GM18517 (cell line): Measurements from ENCODE around the gene HTR1D.

Source experiments
- ATAC-seq: cut with Tn5 transposase; IDR thresholded peaks from one replicate; pipeline ENCODE4 v1.9.1; 2021; ENCODE audit warnings: mild to moderate bottlenecking, moderate library complexity; ENCODE audit not compliant: unreplicated experiment

HTR1D gene

DNA sequence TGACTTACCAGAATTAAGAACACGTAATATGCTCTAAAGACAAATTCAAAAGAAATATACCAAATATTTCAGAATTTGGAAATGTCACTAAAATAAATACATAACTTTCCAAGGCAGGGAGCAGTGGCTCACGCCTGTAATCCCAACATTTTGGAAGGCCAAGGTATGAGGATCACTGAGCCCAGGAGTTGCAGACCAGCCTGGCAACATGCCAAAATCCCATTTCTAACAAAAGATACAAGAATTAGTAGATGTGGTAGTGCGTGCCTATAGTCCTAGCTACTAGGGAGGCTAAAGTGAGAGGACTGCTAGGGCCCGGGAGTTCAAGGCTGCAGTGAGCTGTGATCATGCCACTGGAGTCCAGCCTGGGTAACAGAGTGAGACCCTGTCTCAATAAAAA is 60.4 kb downstream of the HTR1D start:
- no peak for ATAC-seq

DNA sequence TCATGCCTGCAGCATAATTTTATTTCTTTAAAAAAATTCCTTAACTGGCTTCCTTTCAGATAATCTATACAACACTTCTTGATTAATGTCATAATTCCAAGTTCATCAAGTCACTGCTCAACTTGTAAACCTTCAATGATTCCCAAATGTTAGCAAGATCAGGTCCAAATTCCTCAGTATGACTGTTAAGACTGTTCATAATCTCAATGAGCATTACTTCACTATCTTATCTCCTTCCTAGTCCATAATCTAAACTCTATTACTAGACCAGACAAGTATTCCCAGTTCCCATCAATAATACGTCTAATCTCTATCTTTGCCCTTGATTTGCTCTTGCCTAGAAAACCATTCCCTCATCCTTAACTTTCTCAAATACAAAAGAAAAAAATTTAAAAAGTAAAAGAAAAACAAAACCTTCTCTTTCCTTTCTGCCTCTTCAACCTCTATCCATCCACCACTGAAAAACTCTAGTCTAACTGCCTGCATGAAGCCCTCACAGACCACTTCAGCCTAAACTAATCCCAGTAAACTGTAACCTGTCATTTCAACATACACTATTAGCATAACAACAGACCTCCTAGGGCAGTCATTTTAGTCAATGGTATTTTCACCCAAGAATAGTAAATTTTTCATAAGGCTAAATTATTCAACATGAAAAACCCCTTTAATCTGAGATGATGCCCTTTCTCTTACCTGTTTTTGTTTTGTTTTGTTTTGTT is 64.2 kb downstream of the HTR1D start:
- no peak for ATAC-seq

DNA sequence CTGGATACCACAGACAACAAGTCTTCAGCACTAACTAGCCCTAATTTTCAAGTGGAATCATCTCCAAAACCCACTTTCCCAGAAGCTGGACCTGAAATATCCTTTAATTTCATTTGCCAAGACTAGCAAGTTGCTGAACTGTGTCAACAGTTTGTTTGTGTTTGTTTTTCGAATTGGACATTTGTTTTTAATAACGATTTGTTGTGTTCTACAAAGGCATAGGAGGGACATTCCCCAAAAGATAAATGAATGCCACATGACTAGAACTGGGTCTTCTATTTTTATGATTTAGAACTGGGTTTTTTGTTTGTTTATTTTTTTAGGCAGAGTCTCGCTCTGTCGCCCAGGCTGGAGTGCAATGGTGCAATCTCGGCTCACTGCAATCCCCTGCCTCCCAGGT is 66.6 kb downstream of the HTR1D start:
- ATAC-seq: no peak

DNA sequence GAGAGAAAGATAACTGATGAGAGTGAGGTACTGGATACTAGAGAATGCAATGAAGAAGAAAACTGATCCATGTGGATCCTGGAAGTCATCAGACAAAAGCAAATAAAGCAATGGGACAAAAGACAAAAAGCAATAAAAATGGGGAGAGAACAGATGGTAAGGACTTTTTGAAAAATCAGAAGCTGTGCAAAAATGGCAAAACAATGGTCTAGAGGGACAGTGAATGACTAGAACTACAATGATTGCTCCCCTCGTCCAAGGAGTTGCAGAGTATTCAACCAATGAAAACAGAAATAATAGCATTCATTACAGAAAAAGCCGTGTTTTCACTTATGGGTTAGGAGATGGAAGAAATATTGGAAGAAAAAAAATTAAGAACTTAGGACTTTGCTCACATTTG is 67.2 kb downstream of the HTR1D start:
- ATAC-seq: no peak

DNA sequence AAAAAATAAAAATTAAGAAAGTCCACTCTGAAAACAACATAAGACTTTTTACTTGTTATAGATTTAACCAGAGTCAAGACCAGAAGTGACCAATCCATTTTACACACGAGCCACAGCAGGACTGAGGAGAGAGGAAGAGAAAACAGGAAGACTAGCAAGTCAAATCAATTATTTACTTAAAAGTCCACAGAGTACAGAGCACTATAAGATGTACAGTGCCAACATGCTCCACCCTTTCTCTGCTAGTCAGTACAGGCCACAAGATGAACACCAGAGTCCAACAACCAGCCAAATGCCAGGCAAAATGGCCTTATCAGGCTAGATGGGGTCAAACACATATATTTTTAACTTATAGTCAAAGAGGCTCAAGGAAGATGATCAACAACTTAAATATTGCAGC is 68.2 kb downstream of the HTR1D start:
- peak; percentile 64 for ATAC-seq

DNA sequence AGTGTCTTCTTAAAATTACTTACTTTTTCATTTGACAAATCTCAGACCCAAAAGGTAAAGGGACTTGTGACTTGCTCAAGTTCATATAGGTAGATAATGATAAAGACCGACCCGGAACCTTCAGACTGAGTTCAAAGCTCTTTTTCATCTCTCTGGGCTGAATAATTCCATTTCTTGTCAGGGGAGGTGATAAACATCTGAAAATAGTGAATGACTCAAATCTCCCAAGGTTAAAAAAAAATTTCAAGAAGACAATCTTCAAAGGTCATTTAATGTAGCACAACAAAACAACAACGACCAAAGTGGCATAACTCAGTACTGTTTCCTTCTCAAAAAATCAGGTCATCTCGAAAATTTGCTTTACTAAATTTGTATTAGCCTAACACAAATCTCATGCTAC is 69.2 kb downstream of the HTR1D start:
- ATAC-seq: no peak
